Measurements from ENCODE around the gene PDZD7. TPM values are rescaled to one million over a fixed set of nuclear protein-coding genes. Genes with fewer than 3 reads are reported as not detected.
A peak's percentile ranks its signal among the peaks of the same experiment; 100 is the strongest.

The PDZD7 gene
- total and polyA plus RNA-seq, 12 donors: 0.13 to 0.66 (median 0.22) TPM; not detected in 1

DNA sequence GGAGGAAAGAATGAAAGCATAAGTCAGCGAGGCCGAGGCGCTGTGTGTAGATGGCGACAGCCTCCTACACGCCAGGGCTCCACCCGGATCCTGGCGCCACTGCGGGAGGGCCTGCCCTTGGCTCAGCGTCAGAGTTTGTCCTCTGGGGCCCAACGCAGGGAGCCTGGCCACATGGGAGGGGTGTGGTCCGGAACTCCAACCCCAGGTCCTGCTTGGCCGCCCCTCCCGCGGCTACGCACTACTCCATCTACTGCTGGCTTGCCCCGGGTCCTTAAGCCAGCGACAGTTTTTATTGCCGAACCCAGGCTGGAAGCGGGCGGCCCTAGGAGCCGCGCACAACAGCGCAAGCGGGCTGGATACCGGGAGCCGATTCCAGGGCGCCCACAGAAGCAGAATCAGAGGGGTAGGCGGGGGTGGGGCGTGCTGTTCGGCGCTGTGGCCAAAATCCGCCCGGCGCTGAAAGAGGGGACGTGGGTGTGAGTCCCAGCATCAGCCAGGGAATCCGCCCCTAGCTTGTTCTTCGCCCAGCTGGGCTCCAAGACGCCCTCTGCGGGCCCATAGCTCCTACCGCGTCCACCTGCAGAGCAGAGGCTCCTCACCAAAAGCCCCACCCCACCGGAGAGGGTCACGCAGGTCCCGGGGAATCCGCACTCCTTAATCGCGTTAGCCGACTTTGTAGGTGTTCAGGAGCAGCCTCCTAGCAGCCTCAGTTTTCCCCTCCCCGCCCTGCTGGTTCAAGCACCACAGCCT is 35.4 kb upstream of the PDZD7 start:
- 2% methylated on average over 49 of the region's 49 CpGs for WGBS, 2 donors
- no peaks in the 10 kb centered on the region for H3K9me3 ChIP-seq
- peak overlapping the region; percentile 56 to 99 (median 90) for H3K27ac ChIP-seq
- peaks cover 13 to 65% (median 61%) of the 10 kb centered on the region in 9 donors for H3K4me1 ChIP-seq
- intact Hi-C loops (cut with DNase I): loop anchor here in 2 of 10 donors (1.0 to 10.0 kb wide), 2 partner anchors 24 to 72 kb away; partner anchors contain the start of gene LZTS2 (in 1 of the 2)
- no peaks in the 10 kb centered on the region for H3K36me3 ChIP-seq
- peaks cover 0 to 62% (median 0%) of the 10 kb centered on the region in 7 donors for H3K27me3 ChIP-seq
- peak overlapping the region; percentile 43 to 68 (median 61) for H3K4me3 ChIP-seq
- TF ChIP-seq, protein P1, sequence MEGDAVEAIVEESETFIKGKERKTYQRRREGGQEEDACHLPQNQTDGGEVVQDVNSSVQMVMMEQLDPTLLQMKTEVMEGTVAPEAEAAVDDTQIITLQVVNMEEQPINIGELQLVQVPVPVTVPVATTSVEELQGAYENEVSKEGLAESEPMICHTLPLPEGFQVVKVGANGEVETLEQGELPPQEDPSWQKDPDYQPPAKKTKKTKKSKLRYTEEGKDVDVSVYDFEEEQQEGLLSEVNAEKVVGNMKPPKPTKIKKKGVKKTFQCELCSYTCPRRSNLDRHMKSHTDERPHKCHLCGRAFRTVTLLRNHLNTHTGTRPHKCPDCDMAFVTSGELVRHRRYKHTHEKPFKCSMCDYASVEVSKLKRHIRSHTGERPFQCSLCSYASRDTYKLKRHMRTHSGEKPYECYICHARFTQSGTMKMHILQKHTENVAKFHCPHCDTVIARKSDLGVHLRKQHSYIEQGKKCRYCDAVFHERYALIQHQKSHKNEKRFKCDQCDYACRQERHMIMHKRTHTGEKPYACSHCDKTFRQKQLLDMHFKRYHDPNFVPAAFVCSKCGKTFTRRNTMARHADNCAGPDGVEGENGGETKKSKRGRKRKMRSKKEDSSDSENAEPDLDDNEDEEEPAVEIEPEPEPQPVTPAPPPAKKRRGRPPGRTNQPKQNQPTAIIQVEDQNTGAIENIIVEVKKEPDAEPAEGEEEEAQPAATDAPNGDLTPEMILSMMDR (IDR thresholded peaks at IDR 0.05): peak in 8 of 9 donors; percentile 16 to 67 (median 50)
- DNase-seq (peak; percentile 85 to 88), ATAC-seq (peak; percentile 42 to 80 (median 77))

DNA sequence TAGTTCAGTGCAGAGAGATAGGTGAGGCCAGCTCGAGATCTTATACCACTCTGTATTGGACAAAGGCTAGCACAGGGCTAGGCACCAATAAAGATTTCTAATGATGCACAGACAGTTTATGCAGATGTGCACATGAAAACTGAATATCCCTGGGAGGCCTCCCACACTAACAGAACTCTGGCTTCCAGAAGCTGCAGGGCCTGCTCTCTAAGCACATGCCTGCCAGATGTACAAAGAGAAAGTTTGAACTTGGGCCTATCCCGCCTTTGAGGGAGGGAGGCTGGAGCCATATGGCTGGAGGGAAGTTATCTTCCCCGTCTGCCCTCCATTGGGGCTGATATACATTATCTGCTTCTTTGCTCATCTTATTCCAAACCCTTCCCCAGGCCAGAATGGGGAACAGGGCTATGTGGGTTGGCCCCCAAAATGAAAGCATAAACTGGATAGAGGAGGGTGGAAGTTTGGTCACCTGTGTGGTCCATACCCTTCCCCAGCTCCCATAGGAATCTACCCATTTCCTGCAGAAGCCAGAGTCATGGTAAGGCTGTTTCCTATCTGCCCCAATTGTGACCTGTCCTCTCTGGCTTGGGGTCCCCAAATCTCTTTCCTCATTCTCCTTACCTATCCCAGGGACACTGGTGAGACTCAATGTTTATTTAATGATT is 34.7 kb upstream of the PDZD7 start:
- Histone ChIP-seq H3K4me1 (peaks cover 13 to 69% (median 63%) of the 10 kb centered on the region in 9 donors), H3K27ac (peak overlapping the region; percentile 56 to 99 (median 90)), H3K9me3 (no peaks in the 10 kb centered on the region), H3K4me3 (peak overlapping the region in 8 of 10 donors; percentile 43 to 68 (median 62)), H3K36me3 (no peaks in the 10 kb centered on the region), H3K27me3 (peaks cover 0 to 62% (median 0%) of the 10 kb centered on the region in 7 donors)
- DNase-seq (no peak), ATAC-seq (no peak)
- 69 to 75% methylated on average over 3 of the region's 3 CpGs for WGBS, 2 donors
- TF ChIP-seq, protein P1 (IDR thresholded peaks at IDR 0.05): no peak
- intact Hi-C loops (cut with DNase I): loop anchor here in 2 of 10 donors (1.0 to 10.0 kb wide), 2 partner anchors 23 to 71 kb away; partner anchors contain the start of gene LZTS2 (in 1 of the 2)

DNA sequence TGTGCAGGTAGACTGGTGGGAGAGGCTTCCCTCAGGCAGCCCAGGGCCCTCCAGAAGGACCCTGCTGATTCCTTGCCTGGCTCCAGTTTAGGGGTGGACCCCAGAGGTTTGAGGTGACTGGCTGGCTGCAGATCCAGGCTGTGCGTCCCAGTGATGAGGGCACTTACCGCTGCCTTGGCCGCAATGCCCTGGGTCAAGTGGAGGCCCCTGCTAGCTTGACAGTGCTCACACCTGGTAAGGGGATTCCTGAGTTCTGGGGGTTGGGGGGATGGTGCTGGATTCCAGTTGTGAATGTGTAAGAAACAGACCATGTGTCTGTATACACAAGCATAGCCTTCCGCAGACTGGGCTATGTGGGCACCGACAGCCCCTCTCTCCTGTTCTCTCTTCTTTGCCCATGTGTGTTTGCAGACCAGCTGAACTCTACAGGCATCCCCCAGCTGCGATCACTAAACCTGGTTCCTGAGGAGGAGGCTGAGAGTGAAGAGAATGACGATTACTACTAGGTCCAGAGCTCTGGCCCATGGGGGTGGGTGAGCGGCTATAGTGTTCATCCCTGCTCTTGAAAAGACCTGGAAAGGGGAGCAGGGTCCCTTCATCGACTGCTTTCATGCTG is 33.6 kb upstream of the PDZD7 start:
- Histone ChIP-seq H3K27me3 (peaks cover 0 to 62% (median 0%) of the 10 kb centered on the region in 7 donors), H3K36me3 (no peaks in the 10 kb centered on the region), H3K9me3 (no peaks in the 10 kb centered on the region), H3K4me3 (no peak overlapping the region), H3K27ac (peak overlapping the region in 7 of 10 donors; percentile 86 to 99 (median 97)), H3K4me1 (peaks cover 13 to 77% (median 66%) of the 10 kb centered on the region in 9 donors)
- WGBS, 2 donors: 87 to 90% methylated on average over 9 of the region's 9 CpGs
- intact Hi-C loops (cut with DNase I): loop anchor here in 2 of 10 donors (5.0 to 10.0 kb wide), 3 partner anchors 67 to 78 kb away; partner anchors contain the start of gene LZTS2 (in 2 of the 2)
- ATAC-seq: no peak
- TF ChIP-seq, protein P1 (IDR thresholded peaks at IDR 0.05): no peak
- no peak for DNase-seq

All from heart right ventricle (tissue), 16 donors.